H1 (cell line): ENCODE measurements around the gene OTC. TPM values are rescaled to one million over a fixed set of nuclear protein-coding genes. Genes with fewer than 3 reads are reported as not detected.

ENCODE experiments used
- CTCF ChIA-PET: fragments of 300-600 bp; sonication (Branson Sonifier 250); formaldehyde crosslinking; loops from one replicate; lab custom pipeline; 2021; ENCODE audit not compliant: partially characterized antibody; lab: Charles Lee
- POLR2A ChIA-PET: fragments of 300-600 bp; sonication (Branson Sonifier 250); formaldehyde crosslinking; loops from one replicate; lab custom pipeline; 2021; ENCODE audit warnings: inconsistent platforms; ENCODE audit not compliant: partially characterized antibody; lab: Charles Lee
- DNase-seq, 2 experiments: peaks; one replicate each; pipeline versions ENCODE4 v3.0.0 to v3.0.0-alpha.2; 2010 to 2022; ENCODE audit warnings: low spot score in 2 of 2, low read depth in 1 of 2, mixed read lengths in 1 of 2
- FAIRE-seq: peaks from 2 replicates; lab custom pipeline; 2011; peaks lifted over from hg19 to GRCh38; lab: Jason Lieb, UNC
- H2AFZ ChIP-seq: 2 replicates; pipeline ENCODE4 v1.8.1; 2012; ENCODE audit warnings: low read length, inconsistent platforms
- H2AK5ac ChIP-seq: 2 replicates; pipeline ENCODE4 v1.6.1; 2013; ENCODE audit warnings: low read depth, low read length
- H2BK120ac ChIP-seq: replicated peaks from 2 replicates; pipeline ENCODE3; 2013; ENCODE audit warnings: low read depth, low read length, inconsistent platforms
- H2BK12ac ChIP-seq: 2 replicates; pipeline ENCODE4 v1.6.1; 2013; ENCODE audit warnings: low read depth, low read length
- H2BK15ac ChIP-seq: 2 replicates; pipeline ENCODE4 v1.6.1; 2013; ENCODE audit warnings: low read length
- H2BK20ac ChIP-seq: 2 replicates; pipeline ENCODE4 v1.6.1; 2013; ENCODE audit warnings: low read length
- H2BK5ac ChIP-seq: 2 replicates; pipeline ENCODE4 v1.6.1; 2013; ENCODE audit warnings: low read depth, low read length
- H3K14ac ChIP-seq: 2 replicates; pipeline ENCODE4 v1.6.1; 2013; ENCODE audit warnings: inconsistent platforms; ENCODE audit not compliant: insufficient read length
- H3K18ac ChIP-seq: 2 replicates; pipeline ENCODE4 v1.6.1; 2013; ENCODE audit warnings: low read length; ENCODE audit errors: extremely low read depth
- H3K23ac ChIP-seq: 2 replicates; pipeline ENCODE4 v1.6.1; 2013; ENCODE audit warnings: inconsistent platforms; ENCODE audit not compliant: insufficient read length
- H3K23me2 ChIP-seq: 2 replicates; pipeline ENCODE4 v1.6.1; 2013; ENCODE audit warnings: low read depth, low read length
- H3K27ac ChIP-seq: 2 replicates; pipeline ENCODE4 v1.6.1; 2011; ENCODE audit warnings: low read depth, low read length, inconsistent platforms
- H3K27me3 ChIP-seq, 4 experiments: replicated peaks in 1 of 4; 1 replicate in 1 of 4; 2 replicates in 3 of 4; pipeline versions ENCODE4 v1.6.1 to v1.8.1; 2011 to 2013; ENCODE audit warnings: low read length in 3 of 4, mild to moderate bottlenecking in 3 of 4, inconsistent platforms in 2 of 4, mixed read lengths in 2 of 4, moderate library complexity in 1 of 4; ENCODE audit not compliant: control insufficient read depth in 3 of 4, insufficient read depth in 3 of 4; ENCODE audit errors: extremely low read depth in 1 of 4
- H3K36me3 ChIP-seq, 4 experiments: 2 replicates each; pipeline versions ENCODE4 v1.6.1 to v1.8.1; 2011 to 2013; ENCODE audit warnings: mild to moderate bottlenecking in 4 of 4, low read length in 3 of 4, moderate library complexity in 2 of 4, control low read depth in 1 of 4, inconsistent platforms in 1 of 4; ENCODE audit not compliant: insufficient read depth in 4 of 4, control insufficient read depth in 2 of 4
- H3K4ac ChIP-seq: replicated peaks from 2 replicates; pipeline ENCODE3; 2013; ENCODE audit warnings: low read length, low read depth, mixed read lengths, inconsistent platforms; ENCODE audit not compliant: insufficient read length
- H3K4me1 ChIP-seq, 4 experiments: replicated peaks in 1 of 4; 1 replicate in 1 of 4; 2 replicates in 3 of 4; pipeline versions ENCODE4 v1.6.1 to v1.8.1; 2011 to 2013; ENCODE audit warnings: low read length in 3 of 4, inconsistent platforms in 2 of 4, mixed read lengths in 1 of 4; ENCODE audit not compliant: insufficient read depth in 4 of 4, control insufficient read depth in 3 of 4
- H3K4me2 ChIP-seq, 2 experiments: 2 replicates each; pipeline versions ENCODE4 v1.6.1 to v1.8.1; 2011 to 2013; ENCODE audit warnings: low read depth in 2 of 2, low read length in 2 of 2, control low read depth in 1 of 2, inconsistent platforms in 1 of 2, mild to moderate bottlenecking in 1 of 2; ENCODE audit not compliant: insufficient read depth in 1 of 2
- H3K4me3 ChIP-seq, 4 experiments: fragments of 200-600, 300-600 bp in 1 of 4; sonication (generic), shearing (Covaris generic), sonication (Bioruptor Twin) in 1 of 4; 2 replicates each; pipeline versions ENCODE4 v1.5.1 to v1.8.1; 2011 to 2016; ENCODE audit warnings: low read length in 4 of 4, low read depth in 3 of 4, control low read depth in 2 of 4, inconsistent platforms in 2 of 4, mild to moderate bottlenecking in 2 of 4, mixed read lengths in 1 of 4, moderate library complexity in 1 of 4; ENCODE audit not compliant: insufficient read depth in 2 of 4; ENCODE audit errors: extremely low read depth in 1 of 4
- H3K56ac ChIP-seq: replicated peaks from 2 replicates; pipeline ENCODE3; 2013; ENCODE audit warnings: low read depth, mild to moderate bottlenecking, mixed read lengths, low read length, inconsistent platforms; ENCODE audit not compliant: insufficient read length
- H3K79me1 ChIP-seq: 2 replicates; pipeline ENCODE4 v1.6.1; 2013; ENCODE audit warnings: low read depth, low read length, control low read depth
- H3K79me2 ChIP-seq, 2 experiments: 2 replicates each; pipeline versions ENCODE4 v1.6.1 to v1.8.1; 2012 to 2013; ENCODE audit warnings: low read length in 2 of 2, mild to moderate bottlenecking in 2 of 2, inconsistent platforms in 1 of 2; ENCODE audit not compliant: insufficient read depth in 2 of 2, control insufficient read depth in 1 of 2
- H3K9ac ChIP-seq, 4 experiments: replicated peaks in 1 of 4; 1 replicate in 1 of 4; 2 replicates in 3 of 4; pipeline versions ENCODE4 v1.6.1 to v1.8.1; 2011 to 2013; ENCODE audit warnings: low read depth in 3 of 4, low read length in 3 of 4, control low read depth in 2 of 4, mild to moderate bottlenecking in 2 of 4, moderate library complexity in 2 of 4, inconsistent platforms in 1 of 4; ENCODE audit errors: extremely low read depth in 1 of 4
- H3K9me3 ChIP-seq, 2 experiments: 2 replicates each; pipeline versions ENCODE4 v1.6.1 to v1.8.1; 2012 to 2013; ENCODE audit warnings: mild to moderate bottlenecking in 2 of 2, moderate library complexity in 2 of 2, control low read depth in 1 of 2, inconsistent platforms in 1 of 2, low read depth in 1 of 2, low read length in 1 of 2, mixed read lengths in 1 of 2; ENCODE audit not compliant: insufficient read depth in 2 of 2
- H4K20me1 ChIP-seq, 2 experiments: replicated peaks in 1 of 2; 2 replicates each; pipeline versions ENCODE3 to v1.8.1; 2011 to 2013; ENCODE audit warnings: inconsistent platforms in 2 of 2, low read length in 2 of 2, mild to moderate bottlenecking in 1 of 2; ENCODE audit not compliant: insufficient read depth in 2 of 2, control insufficient read depth in 1 of 2
- H4K5ac ChIP-seq: 2 replicates; pipeline ENCODE4 v1.6.1; 2013; ENCODE audit warnings: low read length, low read depth, mixed read lengths, inconsistent platforms; ENCODE audit not compliant: insufficient read length
- H4K8ac ChIP-seq: 2 replicates; pipeline ENCODE4 v1.8.0; 2013; ENCODE audit warnings: mild to moderate bottlenecking, moderate library complexity, low read length, inconsistent platforms; ENCODE audit not compliant: insufficient read depth; ENCODE audit errors: extremely low read depth
- H4K91ac ChIP-seq: replicated peaks from 2 replicates; pipeline ENCODE3; 2013; ENCODE audit warnings: low read length, mixed read lengths, inconsistent platforms; ENCODE audit not compliant: insufficient read length
- RXRA ChIP-seq: IDR thresholded peaks from 2 replicates; pipeline ENCODE4 v1.6.1; 2011; ENCODE audit warnings: low read depth, mild to moderate bottlenecking, low read length, moderate library complexity; ENCODE audit not compliant: insufficient read depth
- SRF ChIP-seq: IDR thresholded peaks from 2 replicates; pipeline ENCODE4 v1.6.1; 2011; ENCODE audit warnings: mild to moderate bottlenecking, low read depth, low read length, moderate library complexity
- WGBS, 2 experiments: shearing (Covaris generic) in 1 of 2; methylation state at CpG; one replicate each; pipeline versions ENCODE4 v1.1.6 to v1.1.7; 2013 to 2015; ENCODE audit warnings: low lambda C conversion rate in 2 of 2, mixed read lengths in 2 of 2, inconsistent platforms in 1 of 2, low coverage in 1 of 2, missing lambda C conversion rate in 1 of 2; ENCODE audit not compliant: insufficient replicate concordance in 2 of 2, insufficient coverage in 1 of 2, insufficient read length in 1 of 2; ENCODE audit errors: extremely low coverage in 1 of 2, missing lambda C conversion rate in 1 of 2; 5-methylcytosine and 5-hydroxymethylcytosine counted together
- polyA plus RNA-seq, 7 experiments: library from polyadenylated mRNA; depleted of rRNA in 3 of 7; stranded (reverse) in 5 of 7; unstranded in 2 of 7; fragments of >200 nt in 5 of 7; fragments of 200-250 nt in 2 of 7; gene quantifications; 1 replicate in 5 of 7; 2 replicates in 1 of 7; 4 replicates in 1 of 7; pipeline versions ENCODE4 v1.2.1 to v1.2.3, GENCODE V29; 2011 to 2013; ENCODE audit warnings: missing spikeins in 2 of 7, mixed read lengths in 2 of 7
- total RNA-seq: library from RNA; stranded (reverse); fragmentation: NEBNext Ultra II Directional; extraction: Animal tissue kit (Norgen Biotek cat#: 25700); gene quantifications from 2 replicates; pipeline ENCODE4 v1.2.1, GENCODE V29; 2021

OTC gene
- total and polyA plus RNA-seq, 2 of the 8 experiments (the other 6 are each of a cell fraction or from before 2014, with no cell fraction given) = not detected

- Histone ChIP-seq H2AFZ (no peak overlapping the region; the same call in 1 of the 2 replicates), H2BK120ac (no peak overlapping the region), H2BK5ac (no peak overlapping the region), H3K23me2 (no peaks in the 10 kb centered on the region), H2BK12ac (no peak overlapping the region), H3K4me1 (no peaks in the 10 kb centered on the region), H3K4me2 (no peak overlapping the region), H3K79me1 (no peaks in the 10 kb centered on the region), H4K91ac (no peak overlapping the region), H3K27ac (no peak overlapping the region), H3K27me3 (no peaks in the 10 kb centered on the region), H3K23ac (no peak overlapping the region), H4K20me1 (no peaks in the 10 kb centered on the region), H3K18ac (no peak overlapping the region), H2BK20ac (no peak overlapping the region), H4K8ac (no peak overlapping the region), H3K56ac (no peak overlapping the region), H4K5ac (no peak overlapping the region), H3K79me2 (no peaks in the 10 kb centered on the region), H3K36me3 (no peaks in the 10 kb centered on the region), H3K4ac (no peak overlapping the region), H2BK15ac (no peak overlapping the region), H3K4me3 (no peak overlapping the region), H3K14ac (no peak overlapping the region), H2AK5ac (no peak overlapping the region), H3K9ac (no peak overlapping the region), H3K9me3 (no peaks in the 10 kb centered on the region)
- CTCF ChIA-PET = interaction anchor here (1.0 kb wide), 1 partner anchor 22 kb away, joined by 3 read pairs; no protein-coding TSS in a partner anchor
- TF ChIP-seq RXRA (no peak), SRF (peak; percentile 58; the same call in 1 of the 2 replicates)
- POLR2A ChIA-PET = interaction anchor here (0.5 kb wide), 1 partner anchor 11 kb away, joined by 4 read pairs; no protein-coding TSS in a partner anchor
- no peak for FAIRE-seq
- DNase-seq = no peak
- 95% methylated on average over 2 of the region's 2 CpGs; no CpG with 5 or more reads in 1 of the 2 experiments for WGBS, 2 experiments
These were observed 5.3 kb upstream of the OTC start for GRCh38 chrX:38347136-38347535.
